ENCODE measurements around the gene FAM151A. TPM values are rescaled to one million over a fixed set of nuclear protein-coding genes. Genes with fewer than 3 reads are reported as not detected.

FAM151A gene
- total and polyA plus RNA-seq, 2 experiments from 2014 or later = 0.10 TPM; not detected in 1

DNA sequence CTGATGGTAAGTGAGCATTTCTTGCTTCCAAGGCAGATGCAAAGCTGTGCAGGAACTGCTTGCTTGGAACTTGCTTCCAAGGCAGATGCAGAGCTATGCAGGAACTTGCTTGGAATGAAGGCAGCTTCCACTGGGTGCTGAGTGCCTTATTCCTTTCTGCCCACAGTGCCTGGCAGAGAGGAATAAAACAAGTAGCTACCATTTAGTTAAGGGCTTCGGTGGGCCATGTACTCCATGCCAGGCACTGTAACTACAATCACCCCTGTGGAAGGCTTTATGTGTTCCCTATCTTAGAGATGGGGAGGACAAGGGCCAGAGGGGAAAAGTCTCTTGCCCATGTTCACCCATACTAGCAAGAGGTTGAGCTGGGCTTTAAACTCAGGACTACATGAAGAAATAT lies 26.6 kb upstream of the FAM151A start:
- no peak overlapping the region for H3K4me3 ChIP-seq
- H3K4me1 ChIP-seq (ENCODE audit: insufficient read depth) = no peaks in the 10 kb centered on the region
- no peak overlapping the region for H2AFZ ChIP-seq
- H3K4me1 Mint-ChIP-seq = peaks cover 4% of the 10 kb centered on the region; the same call in 1 of the 3 replicates
- no peaks in the 10 kb centered on the region for H3K79me2 ChIP-seq (replicated peaks; ENCODE audit: insufficient read depth)
- H3K27me3 ChIP-seq (ENCODE audit: insufficient read depth) = no peaks in the 10 kb centered on the region
- H3F3A ChIP-seq (replicated peaks; ENCODE audit: low read depth) = no peaks in the 10 kb centered on the region
- no peak overlapping the region for H3K27ac Mint-ChIP-seq
- H3K36me3 ChIP-seq (ENCODE audit: insufficient read depth) = no peaks in the 10 kb centered on the region
- peaks cover 3% of the 10 kb centered on the region; the same call in 1 of the 3 replicates for H3K9me3 Mint-ChIP-seq
- TF ChIP-seq, protein P1, sequence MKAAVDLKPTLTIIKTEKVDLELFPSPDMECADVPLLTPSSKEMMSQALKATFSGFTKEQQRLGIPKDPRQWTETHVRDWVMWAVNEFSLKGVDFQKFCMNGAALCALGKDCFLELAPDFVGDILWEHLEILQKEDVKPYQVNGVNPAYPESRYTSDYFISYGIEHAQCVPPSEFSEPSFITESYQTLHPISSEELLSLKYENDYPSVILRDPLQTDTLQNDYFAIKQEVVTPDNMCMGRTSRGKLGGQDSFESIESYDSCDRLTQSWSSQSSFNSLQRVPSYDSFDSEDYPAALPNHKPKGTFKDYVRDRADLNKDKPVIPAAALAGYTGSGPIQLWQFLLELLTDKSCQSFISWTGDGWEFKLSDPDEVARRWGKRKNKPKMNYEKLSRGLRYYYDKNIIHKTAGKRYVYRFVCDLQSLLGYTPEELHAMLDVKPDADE (IDR thresholded peaks at IDR 0.05) = no peak
- TF ChIP-seq EZH2 (IDR thresholded peaks at IDR 0.05; ENCODE audit: low read depth, unreplicated experiment) = no peak
- TF ChIP-seq STAT1 (IDR thresholded peaks at IDR 0.05; ENCODE audit: unreplicated experiment) = no peak
- TF ChIP-seq, protein P2, sequence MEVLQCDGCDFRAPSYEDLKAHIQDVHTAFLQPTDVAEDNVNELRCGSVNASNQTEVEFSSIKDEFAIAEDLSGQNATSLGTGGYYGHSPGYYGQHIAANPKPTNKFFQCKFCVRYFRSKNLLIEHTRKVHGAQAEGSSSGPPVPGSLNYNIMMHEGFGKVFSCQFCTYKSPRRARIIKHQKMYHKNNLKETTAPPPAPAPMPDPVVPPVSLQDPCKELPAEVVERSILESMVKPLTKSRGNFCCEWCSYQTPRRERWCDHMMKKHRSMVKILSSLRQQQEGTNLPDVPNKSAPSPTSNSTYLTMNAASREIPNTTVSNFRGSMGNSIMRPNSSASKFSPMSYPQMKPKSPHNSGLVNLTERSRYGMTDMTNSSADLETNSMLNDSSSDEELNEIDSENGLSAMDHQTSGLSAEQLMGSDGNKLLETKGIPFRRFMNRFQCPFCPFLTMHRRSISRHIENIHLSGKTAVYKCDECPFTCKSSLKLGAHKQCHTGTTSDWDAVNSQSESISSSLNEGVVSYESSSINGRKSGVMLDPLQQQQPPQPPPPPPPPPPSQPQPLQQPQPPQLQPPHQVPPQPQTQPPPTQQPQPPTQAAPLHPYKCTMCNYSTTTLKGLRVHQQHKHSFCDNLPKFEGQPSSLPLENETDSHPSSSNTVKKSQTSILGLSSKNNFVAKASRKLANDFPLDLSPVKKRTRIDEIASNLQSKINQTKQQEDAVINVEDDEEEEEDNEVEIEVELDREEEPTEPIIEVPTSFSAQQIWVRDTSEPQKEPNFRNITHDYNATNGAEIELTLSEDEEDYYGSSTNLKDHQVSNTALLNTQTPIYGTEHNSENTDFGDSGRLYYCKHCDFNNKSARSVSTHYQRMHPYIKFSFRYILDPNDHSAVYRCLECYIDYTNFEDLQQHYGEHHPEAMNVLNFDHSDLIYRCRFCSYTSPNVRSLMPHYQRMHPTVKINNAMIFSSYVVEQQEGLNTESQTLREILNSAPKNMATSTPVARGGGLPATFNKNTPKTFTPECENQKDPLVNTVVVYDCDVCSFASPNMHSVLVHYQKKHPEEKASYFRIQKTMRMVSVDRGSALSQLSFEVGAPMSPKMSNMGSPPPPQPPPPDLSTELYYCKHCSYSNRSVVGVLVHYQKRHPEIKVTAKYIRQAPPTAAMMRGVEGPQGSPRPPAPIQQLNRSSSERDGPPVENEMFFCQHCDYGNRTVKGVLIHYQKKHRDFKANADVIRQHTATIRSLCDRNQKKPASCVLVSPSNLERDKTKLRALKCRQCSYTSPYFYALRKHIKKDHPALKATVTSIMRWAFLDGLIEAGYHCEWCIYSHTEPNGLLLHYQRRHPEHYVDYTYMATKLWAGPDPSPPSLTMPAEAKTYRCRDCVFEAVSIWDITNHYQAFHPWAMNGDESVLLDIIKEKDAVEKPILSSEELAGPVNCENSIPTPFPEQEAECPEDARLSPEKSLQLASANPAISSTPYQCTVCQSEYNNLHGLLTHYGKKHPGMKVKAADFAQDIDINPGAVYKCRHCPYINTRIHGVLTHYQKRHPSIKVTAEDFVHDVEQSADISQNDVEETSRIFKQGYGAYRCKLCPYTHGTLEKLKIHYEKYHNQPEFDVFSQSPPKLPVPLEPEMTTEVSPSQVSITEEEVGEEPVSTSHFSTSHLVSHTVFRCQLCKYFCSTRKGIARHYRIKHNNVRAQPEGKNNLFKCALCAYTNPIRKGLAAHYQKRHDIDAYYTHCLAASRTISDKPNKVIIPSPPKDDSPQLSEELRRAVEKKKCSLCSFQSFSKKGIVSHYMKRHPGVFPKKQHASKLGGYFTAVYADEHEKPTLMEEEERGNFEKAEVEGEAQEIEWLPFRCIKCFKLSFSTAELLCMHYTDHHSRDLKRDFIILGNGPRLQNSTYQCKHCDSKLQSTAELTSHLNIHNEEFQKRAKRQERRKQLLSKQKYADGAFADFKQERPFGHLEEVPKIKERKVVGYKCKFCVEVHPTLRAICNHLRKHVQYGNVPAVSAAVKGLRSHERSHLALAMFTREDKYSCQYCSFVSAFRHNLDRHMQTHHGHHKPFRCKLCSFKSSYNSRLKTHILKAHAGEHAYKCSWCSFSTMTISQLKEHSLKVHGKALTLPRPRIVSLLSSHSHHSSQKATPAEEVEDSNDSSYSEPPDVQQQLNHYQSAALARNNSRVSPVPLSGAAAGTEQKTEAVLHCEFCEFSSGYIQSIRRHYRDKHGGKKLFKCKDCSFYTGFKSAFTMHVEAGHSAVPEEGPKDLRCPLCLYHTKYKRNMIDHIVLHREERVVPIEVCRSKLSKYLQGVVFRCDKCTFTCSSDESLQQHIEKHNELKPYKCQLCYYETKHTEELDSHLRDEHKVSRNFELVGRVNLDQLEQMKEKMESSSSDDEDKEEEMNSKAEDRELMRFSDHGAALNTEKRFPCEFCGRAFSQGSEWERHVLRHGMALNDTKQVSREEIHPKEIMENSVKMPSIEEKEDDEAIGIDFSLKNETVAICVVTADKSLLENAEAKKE (CRISPR knock-in tag; IDR thresholded peaks at IDR 0.05) = no peak
- TF ChIP-seq POLR2AphosphoS5 (IDR thresholded peaks at IDR 0.05; ENCODE audit: low read depth) = no peak
- no peak for TF ChIP-seq NANOG (IDR thresholded peaks at IDR 0.05; ENCODE audit: borderline replicate concordance)
- TF ChIP-seq ZNF114 (CRISPR knock-in tag; IDR thresholded peaks at IDR 0.05) = no peak
- no peak for TF ChIP-seq EZH2phosphoT487 (IDR thresholded peaks at IDR 0.05; ENCODE audit: unreplicated experiment)
- no peak for TF ChIP-seq CREB1 (CRISPR knock-in tag; IDR thresholded peaks at IDR 0.05; ENCODE audit: low read depth)
- no peak for TF ChIP-seq JUNB (IDR thresholded peaks at IDR 0.05; ENCODE audit: unreplicated experiment)
- TF ChIP-seq ZNF331 (CRISPR knock-in tag; IDR thresholded peaks at IDR 0.05; ENCODE audit: low read depth) = no peak
- TF ChIP-seq, protein P3, sequence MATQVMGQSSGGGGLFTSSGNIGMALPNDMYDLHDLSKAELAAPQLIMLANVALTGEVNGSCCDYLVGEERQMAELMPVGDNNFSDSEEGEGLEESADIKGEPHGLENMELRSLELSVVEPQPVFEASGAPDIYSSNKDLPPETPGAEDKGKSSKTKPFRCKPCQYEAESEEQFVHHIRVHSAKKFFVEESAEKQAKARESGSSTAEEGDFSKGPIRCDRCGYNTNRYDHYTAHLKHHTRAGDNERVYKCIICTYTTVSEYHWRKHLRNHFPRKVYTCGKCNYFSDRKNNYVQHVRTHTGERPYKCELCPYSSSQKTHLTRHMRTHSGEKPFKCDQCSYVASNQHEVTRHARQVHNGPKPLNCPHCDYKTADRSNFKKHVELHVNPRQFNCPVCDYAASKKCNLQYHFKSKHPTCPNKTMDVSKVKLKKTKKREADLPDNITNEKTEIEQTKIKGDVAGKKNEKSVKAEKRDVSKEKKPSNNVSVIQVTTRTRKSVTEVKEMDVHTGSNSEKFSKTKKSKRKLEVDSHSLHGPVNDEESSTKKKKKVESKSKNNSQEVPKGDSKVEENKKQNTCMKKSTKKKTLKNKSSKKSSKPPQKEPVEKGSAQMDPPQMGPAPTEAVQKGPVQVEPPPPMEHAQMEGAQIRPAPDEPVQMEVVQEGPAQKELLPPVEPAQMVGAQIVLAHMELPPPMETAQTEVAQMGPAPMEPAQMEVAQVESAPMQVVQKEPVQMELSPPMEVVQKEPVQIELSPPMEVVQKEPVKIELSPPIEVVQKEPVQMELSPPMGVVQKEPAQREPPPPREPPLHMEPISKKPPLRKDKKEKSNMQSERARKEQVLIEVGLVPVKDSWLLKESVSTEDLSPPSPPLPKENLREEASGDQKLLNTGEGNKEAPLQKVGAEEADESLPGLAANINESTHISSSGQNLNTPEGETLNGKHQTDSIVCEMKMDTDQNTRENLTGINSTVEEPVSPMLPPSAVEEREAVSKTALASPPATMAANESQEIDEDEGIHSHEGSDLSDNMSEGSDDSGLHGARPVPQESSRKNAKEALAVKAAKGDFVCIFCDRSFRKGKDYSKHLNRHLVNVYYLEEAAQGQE (IDR thresholded peaks at IDR 0.05; ENCODE audit: unreplicated experiment) = no peak
- H3K4me2 ChIP-seq = no peak overlapping the region
- no peak overlapping the region for H3K27ac ChIP-seq (ENCODE audit: low read depth)
- H3K4me3 Mint-ChIP-seq = no peak overlapping the region
- DNase-seq (ENCODE audit: low spot score) (no peak), ATAC-seq (no peak)
- H3K9me2 ChIP-seq (ENCODE audit: insufficient read depth) = no peaks in the 10 kb centered on the region
- peaks cover 10% of the 10 kb centered on the region for H3K27me3 Mint-ChIP-seq (ENCODE audit: insufficient read depth, low read depth, poor library complexity)
- no peaks in the 10 kb centered on the region for H4K20me1 ChIP-seq (replicated peaks; ENCODE audit: insufficient read depth)
- no peaks in the 10 kb centered on the region for H3K36me3 Mint-ChIP-seq (ENCODE audit: low read depth)

Measured in GM23338 (cell line).